H1 (cell line): ENCODE data around the gene SCUBE2.

Experiments used
- CREB1 ChIP-seq: IDR thresholded peaks from 2 replicates; pipeline ENCODE4 v1.6.1; 2012; ENCODE audit warnings: inconsistent platforms
- JUN ChIP-seq: IDR thresholded peaks from 2 replicates; pipeline ENCODE4 v1.6.1; 2011; ENCODE audit warnings: low read depth, mild to moderate bottlenecking, improper control_type of control experiment, low read length
- MAFK ChIP-seq: IDR thresholded peaks from 2 replicates; pipeline ENCODE4 v1.6.1; 2012; ENCODE audit warnings: low read depth, mild to moderate bottlenecking, improper control_type of control experiment, low read length
- NANOG ChIP-seq: IDR thresholded peaks from 2 replicates; pipeline ENCODE4 v1.6.1; 2011; ENCODE audit warnings: low read length, low read depth, mild to moderate bottlenecking, inconsistent platforms; ENCODE audit not compliant: insufficient read depth, poor library complexity, severe bottlenecking
- YY1 ChIP-seq: IDR thresholded peaks from 2 replicates; pipeline ENCODE4 v1.6.1; 2011; ENCODE audit warnings: low read depth, mild to moderate bottlenecking, low read length
- TF ChIP-seq, protein P1 (sequence below), 3 experiments: IDR thresholded peaks; 1 replicate in 2 of 3; 2 replicates in 1 of 3; pipeline versions ENCODE4 v1.5.1 to v1.6.1; 2011; ENCODE audit warnings: low read length in 3 of 3, mild to moderate bottlenecking in 3 of 3, inconsistent platforms in 2 of 3, low read depth in 1 of 3, moderate library complexity in 1 of 3; ENCODE audit not compliant: insufficient read depth in 1 of 3; ENCODE audit errors: control extremely low read depth in 1 of 3

DNA sequence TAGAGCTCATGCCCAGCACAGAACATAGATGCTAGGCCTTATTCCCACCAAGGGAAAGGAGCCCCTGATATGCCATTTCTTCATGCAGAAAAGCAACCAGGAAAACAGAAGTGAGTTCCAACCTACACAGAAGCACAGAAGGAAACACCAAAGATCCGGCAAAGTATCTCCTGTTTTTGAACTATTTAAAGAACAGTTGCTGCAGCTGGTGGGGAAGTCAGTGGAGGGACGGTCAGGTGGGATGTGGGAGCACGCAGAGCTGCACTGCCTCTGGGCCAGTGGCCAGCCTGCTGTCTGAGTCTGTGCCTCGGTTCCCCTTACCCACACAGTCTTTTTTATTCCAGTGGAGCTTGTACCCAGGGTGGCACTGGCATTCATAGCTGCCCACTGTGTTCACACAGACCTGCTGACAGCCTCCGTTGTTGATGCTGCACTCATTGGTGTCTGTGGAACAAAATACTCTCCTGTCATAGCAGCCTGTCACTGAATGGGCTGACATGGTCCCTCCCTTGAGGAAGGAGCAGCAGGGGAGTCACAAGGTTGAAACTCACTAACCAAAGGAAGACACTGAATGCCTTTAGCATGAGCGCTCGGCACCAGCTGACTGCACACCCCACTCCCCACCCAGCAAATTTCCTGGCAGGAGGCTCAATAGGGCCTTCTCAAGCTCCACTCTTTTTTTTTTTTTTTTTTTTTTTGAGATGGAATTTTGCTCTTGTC lies 37.9 kb downstream of the SCUBE2 start:
- no peak for TF ChIP-seq YY1
- no peak for TF ChIP-seq MAFK
- TF ChIP-seq JUN: no peak
- TF ChIP-seq, protein P1, sequence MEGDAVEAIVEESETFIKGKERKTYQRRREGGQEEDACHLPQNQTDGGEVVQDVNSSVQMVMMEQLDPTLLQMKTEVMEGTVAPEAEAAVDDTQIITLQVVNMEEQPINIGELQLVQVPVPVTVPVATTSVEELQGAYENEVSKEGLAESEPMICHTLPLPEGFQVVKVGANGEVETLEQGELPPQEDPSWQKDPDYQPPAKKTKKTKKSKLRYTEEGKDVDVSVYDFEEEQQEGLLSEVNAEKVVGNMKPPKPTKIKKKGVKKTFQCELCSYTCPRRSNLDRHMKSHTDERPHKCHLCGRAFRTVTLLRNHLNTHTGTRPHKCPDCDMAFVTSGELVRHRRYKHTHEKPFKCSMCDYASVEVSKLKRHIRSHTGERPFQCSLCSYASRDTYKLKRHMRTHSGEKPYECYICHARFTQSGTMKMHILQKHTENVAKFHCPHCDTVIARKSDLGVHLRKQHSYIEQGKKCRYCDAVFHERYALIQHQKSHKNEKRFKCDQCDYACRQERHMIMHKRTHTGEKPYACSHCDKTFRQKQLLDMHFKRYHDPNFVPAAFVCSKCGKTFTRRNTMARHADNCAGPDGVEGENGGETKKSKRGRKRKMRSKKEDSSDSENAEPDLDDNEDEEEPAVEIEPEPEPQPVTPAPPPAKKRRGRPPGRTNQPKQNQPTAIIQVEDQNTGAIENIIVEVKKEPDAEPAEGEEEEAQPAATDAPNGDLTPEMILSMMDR (IDR thresholded peaks at IDR 0.05; ENCODE audit: control extremely low read depth in 1 of 3, insufficient read depth in 1 of 3, low read depth in 1 of 3, low read length in 3 of 3): no peak
- TF ChIP-seq CREB1: no peak
- TF ChIP-seq NANOG: no peak
